HG03175 (cell line): Measurements from ENCODE around the gene TP53INP2.
"Not testable (repeated sequence)": the region's sequence is repeated elsewhere in the genome, so short reads cannot be mapped to it uniquely, and the experiment has no call there.

Source experiments
- ATAC-seq: cut with Tn5 transposase; IDR thresholded peaks from one replicate; pipeline ENCODE4 v1.9.1; 2021; ENCODE audit warnings: mild to moderate bottlenecking, moderate library complexity; ENCODE audit not compliant: unreplicated experiment

The TP53INP2 gene

GRCh38 chr20:34705397-34706301 lies 1.5 kb downstream of the TP53INP2 start:
- ATAC-seq, result no peak

GRCh38 chr20:34706302-34706875 lies 2.2 kb downstream of the TP53INP2 start:
- ATAC-seq, result no peak

GRCh38 chr20:34706912-34707784 lies 3.0 kb downstream of the TP53INP2 start:
- ATAC-seq, result no peak

GRCh38 chr20:34708621-34709043 lies 4.5 kb downstream of the TP53INP2 start:
- peak; percentile 1 for ATAC-seq

GRCh38 chr20:34709044-34709830 lies 5.1 kb downstream of the TP53INP2 start:
- peak; percentile 55 for ATAC-seq

GRCh38 chr20:34709831-34710567 lies 5.9 kb downstream of the TP53INP2 start:
- ATAC-seq, result peak; percentile 41

- ATAC-seq, result no peak
Observed at GRCh38 chr20:34710568-34710839, 6.4 kb downstream of the TP53INP2 start.

- ATAC-seq, result no peak
Observed at GRCh38 chr20:34710861-34711574, 6.9 kb downstream of the TP53INP2 start.

GRCh38 chr20:34711813-34712430 lies 7.8 kb downstream of the TP53INP2 start:
- no peak for ATAC-seq

GRCh38 chr20:34712525-34713192 lies 8.5 kb downstream of the TP53INP2 start:
- ATAC-seq, result no peak

GRCh38 chr20:34713194-34713943 lies 9.2 kb downstream of the TP53INP2 start:
- no peak for ATAC-seq

- not testable (repeated sequence) for ATAC-seq
Observed at GRCh38 chr20:34713944-34714515, 9.9 kb downstream of the TP53INP2 start.

- ATAC-seq, result no peak
Observed at GRCh38 chr20:34715384-34715783, 11.2 kb downstream of the TP53INP2 start.

GRCh38 chr20:34716921-34717229 lies 12.7 kb downstream of the TP53INP2 start:
- no peak for ATAC-seq

- no peak for ATAC-seq
Observed at GRCh38 chr20:34717230-34718095, 13.3 kb downstream of the TP53INP2 start.

- peak; percentile 82 for ATAC-seq
Observed at GRCh38 chr20:34719242-34720017, 15.3 kb downstream of the TP53INP2 start.
